DMS153 (cell line): ENCODE data around the gene MYORG.
A peak's percentile ranks its signal among the peaks of the same experiment; 100 is the strongest.

ENCODE experiments used
- DNase-seq: peaks from one replicate; lab custom pipeline; 2025; lab: John Stamatoyannopoulos, UW

Gene MYORG

DNA sequence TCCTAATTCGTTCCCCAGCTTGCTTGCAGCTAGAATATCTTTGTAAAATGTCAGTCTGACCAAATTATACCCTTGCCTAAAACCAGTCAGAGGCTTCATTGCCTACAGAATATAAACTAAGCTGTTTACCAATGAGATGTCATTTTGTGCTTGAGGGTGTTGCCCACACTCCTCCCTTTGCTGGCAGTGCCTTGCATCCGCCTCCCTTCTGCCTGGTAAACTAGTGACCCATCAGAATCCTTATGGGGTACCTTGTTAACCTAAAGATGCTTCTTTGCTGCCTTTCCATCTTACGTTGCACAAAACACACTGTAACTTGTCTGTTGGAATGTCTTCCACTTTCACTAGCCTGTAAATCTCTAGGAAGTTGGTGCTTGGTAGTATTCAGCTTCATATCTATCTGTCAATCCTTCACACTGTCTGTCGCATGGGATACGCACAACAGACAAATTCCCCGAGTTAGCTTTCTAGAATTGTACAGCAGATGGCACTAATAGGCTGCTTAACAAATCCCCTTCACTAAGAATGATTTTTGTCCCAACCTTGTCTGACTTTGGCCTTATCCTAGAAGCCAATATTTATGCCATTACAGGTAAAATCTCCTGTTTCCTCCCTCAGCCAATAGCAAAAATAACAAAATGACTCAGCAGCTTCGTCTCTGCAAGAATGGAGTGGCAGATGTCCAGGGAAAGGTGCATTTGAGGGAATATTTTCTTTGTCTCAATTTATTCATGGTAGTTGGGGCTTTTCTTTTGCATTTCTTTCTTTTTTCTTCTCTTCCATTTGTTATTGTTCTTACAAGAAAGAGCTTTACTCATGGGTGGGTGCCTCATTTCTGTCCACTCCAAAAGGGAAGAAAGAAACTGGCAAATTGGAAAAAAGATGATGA lies 44.4 kb downstream of the MYORG start:
- DNase-seq = peak; percentile 27

DNA sequence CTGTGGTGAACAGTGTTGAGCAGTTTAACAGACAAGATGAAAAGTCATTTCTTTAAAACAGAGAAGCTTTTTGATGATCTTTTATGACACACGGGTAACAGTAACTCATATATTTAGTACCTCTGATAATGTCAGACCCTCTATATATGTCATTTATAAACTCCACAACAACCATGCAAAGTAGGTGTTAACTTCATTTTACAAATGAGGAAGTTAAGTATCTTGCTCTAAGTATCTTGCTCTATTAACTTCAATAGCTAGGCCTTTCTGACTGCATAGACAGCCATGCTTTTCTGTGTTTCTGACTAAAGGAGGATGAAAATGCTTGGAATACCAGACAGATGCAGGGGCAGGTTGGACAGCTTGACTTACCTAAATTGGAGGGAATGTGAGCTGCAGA lies 45.5 kb downstream of the MYORG start:
- no peak for DNase-seq

DNA sequence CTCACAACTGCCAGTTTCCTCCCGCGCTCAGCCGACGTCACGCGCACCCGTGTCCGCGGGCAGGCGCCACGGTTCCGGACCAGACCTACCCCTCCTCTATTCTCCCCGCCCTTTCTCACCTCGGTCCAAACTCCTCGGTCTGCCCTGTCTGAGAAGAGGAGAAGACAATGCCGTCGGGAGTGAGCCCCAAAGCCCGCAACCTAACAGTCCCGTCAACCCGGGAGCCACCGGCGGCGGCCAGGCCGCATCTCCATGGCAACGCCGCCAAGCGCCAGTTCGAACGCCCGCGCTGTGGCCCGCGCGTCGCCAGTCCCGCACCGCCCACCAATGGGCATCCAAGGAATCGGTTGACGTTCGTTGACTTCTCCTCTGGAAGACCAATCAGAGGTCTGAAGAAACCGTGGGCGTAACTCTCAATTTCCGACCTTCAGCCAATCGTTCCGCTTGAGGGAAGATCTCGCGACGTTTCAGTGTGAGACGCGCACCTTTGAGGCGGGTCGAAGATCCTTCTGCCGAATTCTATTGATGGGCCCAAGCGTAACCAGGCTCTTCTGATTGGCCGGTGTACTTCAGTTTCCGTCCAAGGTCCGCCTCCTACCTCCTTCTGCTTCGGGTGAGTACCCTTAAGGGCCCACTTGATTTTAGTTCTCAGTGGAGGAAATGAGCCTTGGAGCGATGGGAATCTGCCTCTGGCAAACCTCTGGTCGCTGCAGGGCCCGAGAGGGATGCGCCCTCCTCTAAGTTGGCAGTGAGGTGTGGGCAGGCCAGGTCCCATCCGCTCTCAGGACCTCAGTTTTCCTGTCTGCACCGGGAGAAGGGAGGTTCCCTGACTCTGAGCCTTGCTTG lies 47.5 kb downstream of the MYORG start, which contains the start of the genes KIF24 and NUDT2:
TSS of gene KIF24 (minus strand) at position 282 of the 846 bp plus-strand sequence. CDS start 17,922 bp downstream, outside the sequence.
TSS of gene NUDT2 (plus strand) at position 583 of the 846 bp plus-strand sequence. CDS start 9,471 bp downstream, outside the sequence.
- peak; percentile 100 for DNase-seq

DNA sequence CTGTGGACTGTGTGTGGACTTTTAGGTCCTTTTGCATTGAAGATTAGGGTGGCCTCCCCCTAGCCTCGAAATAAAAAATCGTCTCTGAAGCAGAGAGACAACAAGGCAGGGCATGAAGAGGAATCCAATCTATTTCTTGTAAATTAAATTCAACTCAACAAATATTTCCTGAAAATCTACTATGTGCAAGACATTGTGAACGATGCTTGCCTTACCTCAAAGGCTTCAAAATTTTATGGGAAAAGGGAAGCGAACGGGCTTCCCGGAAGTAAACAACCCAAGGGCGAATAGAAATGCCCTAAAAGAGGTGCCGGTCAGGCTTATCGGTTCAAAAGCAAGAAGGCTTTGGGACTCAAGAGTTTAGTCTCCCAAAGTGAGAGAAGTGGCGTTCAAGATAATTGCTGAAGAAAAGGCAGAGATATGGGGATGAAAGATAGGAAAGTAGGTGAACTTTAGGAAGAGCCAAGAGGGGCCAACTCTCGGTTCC lies 48.2 kb downstream of the MYORG start:
- DNase-seq = peak; percentile 44

DNA sequence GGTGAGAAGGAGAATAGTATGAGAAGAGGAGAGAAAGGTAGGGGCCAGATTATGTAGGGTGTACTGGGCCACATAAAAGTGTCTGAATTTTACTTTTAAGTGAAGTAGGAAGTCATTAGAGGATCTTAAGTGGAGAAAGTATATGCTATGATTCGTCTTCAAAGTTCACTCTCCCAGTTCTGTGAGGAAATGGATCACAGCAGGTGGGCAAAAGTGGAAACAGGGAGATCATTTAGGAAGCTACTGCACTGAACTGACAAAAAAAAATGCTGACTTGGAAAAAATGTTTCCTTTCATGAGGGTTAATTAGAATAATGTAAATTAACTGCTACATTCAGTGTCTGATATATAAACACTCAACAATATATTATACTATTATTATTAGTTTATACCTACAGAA lies 50.0 kb downstream of the MYORG start:
- DNase-seq = no peak

DNA sequence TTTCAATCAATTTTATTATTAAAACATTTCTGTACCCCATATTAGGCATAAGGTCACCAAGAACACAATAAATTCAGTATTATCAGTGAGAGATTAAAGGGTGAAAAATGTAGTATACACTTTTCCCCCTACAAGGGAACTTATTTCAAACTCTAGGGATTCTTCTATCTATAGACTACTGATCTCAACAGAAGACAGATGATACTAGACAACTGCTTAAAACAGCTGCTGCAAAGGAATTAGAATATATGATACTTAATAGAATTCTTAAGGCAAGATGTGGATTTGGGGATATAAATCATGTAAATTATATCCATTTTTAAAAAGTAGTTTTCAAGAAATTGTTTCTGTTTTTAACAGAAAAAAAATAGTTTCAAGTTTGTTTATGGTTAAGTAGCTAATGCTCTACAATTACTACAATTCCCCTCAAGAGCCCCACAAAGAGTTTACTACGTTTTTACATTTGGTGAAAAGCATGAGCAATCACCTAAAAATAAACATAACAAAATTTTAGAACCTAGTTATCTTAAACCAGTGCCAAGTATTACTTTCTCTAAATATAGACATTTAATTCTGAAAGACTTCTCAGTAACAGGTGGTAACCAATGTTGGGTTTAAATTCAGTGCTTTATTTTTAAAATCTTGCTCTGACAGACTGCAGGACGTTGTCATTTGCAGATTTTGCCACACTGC lies 53.7 kb downstream of the MYORG start:
- DNase-seq = no peak

DNA sequence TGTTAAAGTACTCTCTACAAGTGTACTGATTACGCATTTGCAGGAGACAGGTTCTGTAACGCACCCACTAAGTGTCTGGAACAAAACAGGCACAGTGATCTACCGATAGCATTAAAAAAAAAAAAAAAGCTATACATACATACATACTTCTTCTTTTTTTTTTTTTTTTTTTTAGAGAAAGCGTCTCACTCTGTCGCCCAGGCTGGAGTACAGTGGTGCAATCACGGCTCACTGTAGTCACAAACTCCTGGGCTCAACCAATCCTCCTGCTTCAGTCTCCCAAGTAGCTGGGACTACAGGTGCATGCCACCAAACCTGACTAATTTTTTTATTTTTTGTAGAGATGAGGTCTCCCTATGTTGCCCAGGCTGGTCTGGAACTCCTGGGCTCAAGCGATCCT lies 55.2 kb downstream of the MYORG start:
- DNase-seq = no peak

DNA sequence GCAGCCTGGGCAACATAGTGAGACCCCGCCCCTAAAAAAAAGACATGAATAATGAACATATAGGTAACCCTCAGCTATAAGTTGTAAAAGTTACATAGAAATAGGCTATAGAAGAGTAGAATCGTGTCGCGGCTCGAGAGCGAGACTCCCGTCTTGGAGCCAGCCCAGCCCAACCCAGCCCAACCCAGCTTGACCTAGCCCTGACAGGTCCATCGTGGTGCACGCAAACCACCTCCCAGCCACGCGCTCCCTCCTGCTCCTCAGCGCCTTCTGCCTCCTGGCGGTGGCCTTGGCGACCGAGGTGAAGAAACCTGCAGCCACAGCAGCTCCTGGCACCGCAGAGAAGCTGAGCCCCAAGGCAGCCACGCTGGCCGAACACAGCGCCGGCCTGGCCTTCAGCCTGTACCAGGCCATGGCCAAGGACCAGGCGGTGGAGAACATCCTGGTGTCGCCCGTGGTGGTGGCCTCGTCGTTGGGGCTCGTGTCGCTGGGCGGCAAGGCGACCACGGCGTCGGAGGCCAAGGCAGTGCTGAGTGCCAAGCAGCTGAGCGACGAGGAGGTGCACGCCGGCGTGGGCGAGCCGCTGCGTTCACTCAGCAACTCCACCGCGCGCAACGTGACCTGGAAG lies 58.4 kb downstream of the MYORG start:
- no peak for DNase-seq

DNA sequence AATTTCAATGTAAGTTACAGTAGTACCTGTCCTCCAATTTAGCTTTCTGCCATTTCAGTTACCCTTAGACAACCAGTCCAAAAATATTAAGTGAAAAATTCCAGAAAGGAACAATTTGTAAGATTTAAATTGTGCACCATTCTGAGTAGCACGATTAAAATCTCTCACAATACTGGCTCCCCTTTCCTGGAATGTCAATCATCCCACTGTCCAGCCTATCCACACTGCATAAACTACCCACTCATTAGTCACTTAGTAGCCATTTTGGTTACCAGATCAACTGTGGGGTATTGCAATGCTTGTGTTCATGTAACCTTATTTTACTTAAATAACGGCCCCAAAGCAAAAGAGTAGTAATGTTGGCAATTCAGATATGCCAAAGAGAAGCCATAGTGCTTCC lies 59.3 kb downstream of the MYORG start:
- DNase-seq = no peak
